Adipose tissue (tissue), 3 donors: Measurements from ENCODE around the gene KMT2B. TPM values are rescaled to one million over a fixed set of nuclear protein-coding genes. Genes with fewer than 3 reads are reported as not detected.

Source experiments
- H3K27ac ChIP-seq: one replicate; pipeline ENCODE4 v1.5.1; 2013; ENCODE audit warnings: low read depth, low read length
- WGBS, 3 donors: extraction: QIAGEN DNeasy Blood & Tissue Kit; methylation state at CpG; one replicate each; pipeline ENCODE4 v1.1.7; 2013; 5-methylcytosine and 5-hydroxymethylcytosine counted together
- polyA plus RNA-seq, 3 donors: library from polyadenylated mRNA; stranded (reverse); fragments of 200-250 nt; gene quantifications; one replicate each; pipeline ENCODE4 v1.2.3, GENCODE V29; 2013
- donor health status: healthy with polysubstance abuse.
- donor health status: Bipolar disorder and iron deficiency.
- donor health status: healthy.

KMT2B gene
- polyA plus RNA-seq, 3 donors: 21.1 to 34.3 (median 29.4) TPM

GRCh38 chr19:35703343-35703742 is 14.5 kb upstream of the KMT2B start:
- 39 to 57% (median 48%) methylated on average over 9 of the region's 9 CpGs for WGBS, 3 donors
- H3K27ac ChIP-seq: no peak overlapping the region

DNA sequence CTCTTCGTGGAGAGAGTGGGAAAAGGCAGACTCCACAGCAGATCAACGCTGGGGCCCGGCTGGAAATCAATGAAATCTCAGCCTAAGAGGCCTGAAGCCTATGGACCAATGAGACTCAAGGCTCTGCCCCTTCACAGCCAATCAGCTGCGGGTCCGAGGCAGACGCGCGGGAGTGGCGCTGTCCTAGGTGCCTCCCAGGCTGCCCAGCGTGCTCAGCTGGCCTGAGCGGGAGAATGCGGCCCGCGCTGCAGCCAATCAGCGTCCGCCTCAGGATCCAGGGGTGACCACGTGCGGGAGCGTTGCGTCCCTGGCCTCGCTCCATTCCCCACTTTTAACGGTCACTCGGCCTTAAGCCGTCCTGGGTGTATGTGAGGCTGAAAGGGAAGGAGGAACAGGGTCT is 13.6 kb upstream of the KMT2B start, which contains the start of gene ZBTB32:
ZBTB32 (plus strand) TSS at position 341 of the 400 bp plus-strand sequence. CDS start 10,069 bp downstream, outside the sequence.
- WGBS, 3 donors: 26 to 31% (median 29%) methylated on average over 24 of the region's 24 CpGs
- no peak within 1 kb of the TSS for H3K27ac ChIP-seq

DNA sequence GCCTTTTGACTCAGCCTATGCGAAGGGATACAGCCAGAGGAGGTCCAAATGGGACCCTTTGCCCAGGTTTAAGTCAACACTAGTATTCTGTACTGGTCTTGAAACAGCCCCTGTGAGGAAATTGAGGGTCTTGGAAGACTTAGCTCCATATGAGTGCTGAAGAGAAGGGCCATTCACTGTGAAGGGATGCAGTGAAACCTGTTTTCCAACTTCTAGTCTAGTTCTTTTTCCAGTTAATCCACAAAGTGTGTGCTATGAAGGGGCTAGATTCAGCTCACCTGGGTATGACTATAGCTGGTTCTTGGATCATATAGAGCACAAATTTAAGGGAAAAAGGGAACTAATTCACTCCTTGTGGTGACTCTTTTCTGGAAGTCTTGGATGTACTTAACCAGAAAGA is 9.4 kb upstream of the KMT2B start:
- H3K27ac ChIP-seq: no peak overlapping the region

DNA sequence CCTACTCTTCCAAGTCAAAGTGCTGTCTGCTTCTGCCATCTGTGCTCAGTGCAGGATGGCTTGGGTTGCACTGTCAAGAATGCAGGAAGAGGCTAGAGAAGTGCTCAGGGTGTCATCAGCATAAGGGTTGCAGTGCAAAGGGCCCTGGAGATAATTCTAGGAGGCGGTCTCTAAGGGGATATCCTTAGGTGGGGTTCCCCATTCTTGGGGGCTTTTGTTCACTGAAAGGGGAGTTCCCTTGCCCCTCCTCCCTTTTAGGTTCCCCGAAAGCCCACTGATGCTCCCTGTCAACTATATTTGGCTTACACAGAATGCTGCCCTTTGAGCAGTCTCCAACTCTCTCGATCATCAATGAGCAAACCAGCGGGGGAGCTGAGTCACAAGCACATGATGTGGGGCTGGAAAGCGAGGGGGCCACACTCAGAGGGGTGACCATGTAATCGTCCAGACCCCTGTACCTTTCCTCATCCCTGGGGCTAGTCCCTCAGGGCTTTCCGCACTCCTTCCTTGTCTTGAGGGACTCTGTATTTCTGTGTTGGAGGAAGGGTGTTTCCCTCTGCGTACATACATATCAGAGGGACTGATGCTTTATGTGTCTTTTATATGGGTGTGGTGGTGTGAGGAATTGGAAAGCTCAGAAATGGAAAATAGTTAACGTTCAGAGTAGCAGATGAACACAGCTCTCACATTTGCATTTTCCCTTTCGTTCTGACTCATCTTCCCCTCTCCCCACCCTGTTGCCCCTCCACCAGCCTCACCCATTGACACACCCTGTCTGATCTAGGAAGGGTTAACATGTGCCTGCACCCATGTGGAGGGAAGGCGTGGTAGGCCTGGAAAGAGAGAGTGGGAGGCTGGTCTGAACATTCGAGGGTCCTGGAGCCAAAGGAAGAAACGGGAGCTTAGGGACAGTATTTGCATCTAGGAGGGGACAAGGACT is 6.7 kb upstream of the KMT2B start:
- WGBS, 3 donors: 53 to 64% (median 62%) methylated on average over 13 of the region's 13 CpGs
- no peak overlapping the region for H3K27ac ChIP-seq

More for the DNA sequence above, 9.4 kb upstream of the KMT2B start:
- 92 to 94% (median 93%) methylated on average over 1 of the region's 1 CpG for WGBS, 3 donors

- 71 to 79% (median 77%) methylated on average over 11 of the region's 11 CpGs for WGBS, 3 donors
- H3K27ac ChIP-seq: no peak overlapping the region
Measured at GRCh38 chr19:35712567-35713505, 5.0 kb upstream of the KMT2B start.

GRCh38 chr19:35713506-35713850 is 4.3 kb upstream of the KMT2B start:
- 65 to 79% (median 76%) methylated on average over 2 of the region's 2 CpGs for WGBS, 3 donors

DNA sequence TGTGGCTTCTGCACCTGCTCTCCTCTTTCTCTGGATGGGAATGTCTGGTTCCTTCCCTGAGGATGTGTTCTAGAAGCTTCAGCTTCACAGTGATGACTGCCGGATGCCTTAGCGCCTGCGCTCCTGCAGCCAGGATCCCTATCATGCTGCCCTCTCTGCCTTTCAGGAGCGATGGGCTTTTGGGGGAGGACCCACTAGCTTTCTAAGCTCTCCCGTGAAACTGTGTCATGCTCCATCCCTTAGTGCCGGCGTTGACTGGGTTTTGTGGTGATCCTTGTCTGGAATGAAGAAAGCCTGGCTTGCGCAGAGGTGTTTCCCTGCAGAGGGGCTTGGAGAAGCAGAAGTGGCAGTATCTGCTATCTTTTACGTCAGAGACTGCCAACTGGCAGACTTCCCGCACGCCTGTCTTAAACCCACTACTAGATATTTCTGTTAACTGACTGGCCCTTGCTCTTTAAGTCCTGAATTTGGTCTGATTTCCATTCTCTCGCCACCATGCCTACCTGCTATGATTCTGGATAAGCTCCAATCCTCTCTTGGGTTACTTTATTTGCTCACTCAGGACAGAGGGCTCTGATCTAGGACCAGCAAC is 3.8 kb upstream of the KMT2B start:
- no peak overlapping the region for H3K27ac ChIP-seq
- WGBS, 3 donors: 72 to 84% (median 79%) methylated on average over 12 of the region's 12 CpGs

More at GRCh38 chr19:35713506-35713850, 4.3 kb upstream of the KMT2B start:
- no peak overlapping the region for H3K27ac ChIP-seq

- WGBS, 3 donors: 75 to 79% (median 79%) methylated on average over 13 to 14 of the region's 14 CpGs
- H3K27ac ChIP-seq: no peak overlapping the region
Measured at GRCh38 chr19:35714601-35715354, 3.0 kb upstream of the KMT2B start.

DNA sequence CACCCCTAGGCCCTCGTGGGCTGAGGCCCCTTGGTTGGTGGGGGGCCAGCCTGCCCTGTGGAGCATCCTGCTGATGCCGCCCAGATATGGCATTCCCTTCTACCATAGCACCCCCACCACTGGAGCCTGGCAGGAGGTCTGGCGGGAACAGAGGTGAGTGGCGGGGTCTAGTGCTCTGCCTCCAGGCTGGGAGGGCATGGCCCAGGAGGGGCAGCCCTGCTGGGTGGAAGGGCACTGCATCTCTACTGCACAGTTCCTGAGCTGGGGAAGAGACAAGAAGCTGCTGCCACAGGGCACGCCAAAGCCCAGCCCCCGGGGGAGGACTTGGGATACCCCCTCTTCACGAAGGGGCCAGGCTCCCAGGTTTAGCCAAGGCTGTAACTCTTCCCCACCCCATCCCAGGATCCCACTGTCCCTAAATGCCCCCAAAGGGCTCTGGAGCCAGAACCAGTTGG is 2.4 kb upstream of the KMT2B start:
- WGBS, 3 donors: 76 to 85% (median 81%) methylated on average over 5 to 7 of the region's 7 CpGs
- no peak overlapping the region for H3K27ac ChIP-seq

GRCh38 chr19:35715981-35716800 is 1.6 kb upstream of the KMT2B start:
- 2 to 3% (median 3%) methylated on average over 52 of the region's 52 CpGs for WGBS, 3 donors
- no peak overlapping the region for H3K27ac ChIP-seq

- H3K27ac ChIP-seq: no peak overlapping the region
- 0 to 1% (median 1%) methylated on average over 68 to 77 of the region's 77 CpGs for WGBS, 3 donors
Measured at GRCh38 chr19:35716801-35717664, 770 bp upstream of the KMT2B start.

GRCh38 chr19:35718345-35719041 is 690 bp downstream of the KMT2B start:
- peak overlapping the region; percentile 76 for H3K27ac ChIP-seq
- WGBS, 3 donors: 1% methylated on average over 37 to 42 of the region's 42 CpGs

- no peak overlapping the region for H3K27ac ChIP-seq
- 75 to 90% (median 89%) methylated on average over 32 of the region's 32 CpGs for WGBS, 3 donors
Measured at GRCh38 chr19:35719402-35720162, 1.8 kb downstream of the KMT2B start.

DNA sequence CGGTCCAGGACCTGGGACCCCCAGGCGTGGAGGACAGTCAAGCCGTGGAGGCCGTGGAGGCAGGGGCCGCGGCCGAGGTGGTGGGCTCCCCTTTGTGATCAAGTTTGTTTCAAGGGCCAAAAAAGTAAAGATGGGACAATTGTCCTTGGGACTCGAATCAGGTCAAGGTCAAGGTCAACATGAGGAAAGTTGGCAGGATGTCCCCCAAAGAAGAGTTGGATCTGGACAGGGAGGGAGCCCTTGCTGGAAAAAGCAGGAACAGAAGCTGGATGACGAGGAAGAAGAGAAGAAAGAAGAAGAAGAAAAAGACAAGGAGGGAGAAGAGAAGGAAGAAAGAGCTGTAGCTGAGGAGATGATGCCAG is 2.3 kb downstream of the KMT2B start:
- WGBS, 3 donors: 81 to 89% (median 88%) methylated on average over 9 of the region's 9 CpGs
- H3K27ac ChIP-seq: no peak overlapping the region

DNA sequence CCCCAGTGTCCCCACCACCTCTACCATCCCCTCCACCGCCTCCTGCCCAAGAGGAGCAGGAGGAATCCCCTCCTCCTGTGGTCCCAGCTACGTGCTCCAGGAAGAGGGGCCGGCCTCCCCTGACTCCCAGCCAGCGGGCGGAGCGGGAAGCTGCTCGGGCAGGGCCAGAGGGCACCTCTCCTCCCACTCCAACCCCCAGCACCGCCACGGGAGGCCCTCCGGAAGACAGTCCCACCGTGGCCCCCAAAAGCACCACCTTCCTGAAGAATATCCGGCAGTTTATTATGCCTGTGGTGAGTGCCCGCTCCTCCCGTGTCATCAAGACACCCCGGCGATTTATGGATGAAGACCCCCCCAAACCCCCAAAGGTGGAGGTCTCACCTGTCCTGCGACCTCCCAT is 2.8 kb downstream of the KMT2B start:
- 80 to 87% (median 86%) methylated on average over 14 to 17 of the region's 17 CpGs for WGBS, 3 donors
- no peak overlapping the region for H3K27ac ChIP-seq
